Measurements from ENCODE around the gene SLC13A1. TPM values are rescaled to one million over a fixed set of nuclear protein-coding genes. Genes with fewer than 3 reads are reported as not detected.

SLC13A1 gene
- polyA plus RNA-seq, 2 of the 4 experiments (the other 2 are of a cell fraction) = not detected

GRCh38 chr7:123231021-123232000, 31.5 kb upstream of the SLC13A1 start:
- TF ChIP-seq RCOR1 (IDR thresholded peaks at IDR 0.05; ENCODE audit: low read depth, low read length) = no peak
- TF ChIP-seq CHD4 (IDR thresholded peaks at IDR 0.05; ENCODE audit: borderline replicate concordance) = no peak
- TF ChIP-seq FOXS1 (CRISPR knock-in tag; IDR thresholded peaks at IDR 0.05) = no peak
- TF ChIP-seq JUN (IDR thresholded peaks at IDR 0.05) = no peak
- TF ChIP-seq JUNB (IDR thresholded peaks at IDR 0.05) = no peak
- TF ChIP-seq FOSB (CRISPR knock-in tag; IDR thresholded peaks at IDR 0.05) = no peak
- TF ChIP-seq HOXA7 (CRISPR knock-in tag; IDR thresholded peaks at IDR 0.05) = no peak
- ATAC-seq (no peak), FAIRE-seq (no peak), DNase-seq (ENCODE audit: low read depth in 1 of 2, low spot score in 1 of 2) (no peak)
- Histone ChIP-seq H3K4me2 (no peak overlapping the region), H3K9me3 (no peaks in the 10 kb centered on the region), H3K27ac (no peak overlapping the region), H3K4me1 (no peaks in the 10 kb centered on the region), H3K4me3 (no peak overlapping the region)
- 11% methylated on average over 4 of the region's 4 CpGs for WGBS (ENCODE audit: missing lambda C conversion rate)
- CTCF ChIA-PET = interaction anchor here (1.3 kb wide), 1 partner anchor 137 kb away, joined by 3 read pairs; no protein-coding TSS in a partner anchor
- POLR2A ChIA-PET = no interaction called here

DNA sequence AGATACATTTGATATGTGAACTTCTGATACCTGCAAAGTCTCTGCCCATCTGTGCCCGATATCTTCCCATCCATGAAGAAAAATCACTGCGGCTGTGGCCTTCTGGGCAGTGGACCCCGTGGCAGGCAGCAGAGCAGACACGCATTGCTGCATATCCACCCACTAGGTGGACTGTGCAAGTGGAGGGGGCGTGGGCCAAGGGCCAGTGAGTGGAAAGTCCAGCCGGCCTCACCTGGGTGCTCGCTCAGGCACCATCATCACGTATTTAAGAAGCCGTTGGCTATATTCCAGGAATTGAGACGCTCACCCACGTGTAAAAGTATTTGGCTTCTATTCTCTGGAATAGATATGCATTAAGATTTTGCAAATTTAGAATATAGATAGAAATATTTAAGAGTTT, 30.8 kb upstream of the SLC13A1 start:
- TF ChIP-seq BHLHE40 (IDR thresholded peaks at IDR 0.05; ENCODE audit: low read depth, low read length) = no peak
- TF ChIP-seq RCOR1 (IDR thresholded peaks at IDR 0.05; ENCODE audit: low read depth, low read length) = no peak
- TF ChIP-seq PBX3 (IDR thresholded peaks at IDR 0.05) = no peak
- TF ChIP-seq, protein P1, sequence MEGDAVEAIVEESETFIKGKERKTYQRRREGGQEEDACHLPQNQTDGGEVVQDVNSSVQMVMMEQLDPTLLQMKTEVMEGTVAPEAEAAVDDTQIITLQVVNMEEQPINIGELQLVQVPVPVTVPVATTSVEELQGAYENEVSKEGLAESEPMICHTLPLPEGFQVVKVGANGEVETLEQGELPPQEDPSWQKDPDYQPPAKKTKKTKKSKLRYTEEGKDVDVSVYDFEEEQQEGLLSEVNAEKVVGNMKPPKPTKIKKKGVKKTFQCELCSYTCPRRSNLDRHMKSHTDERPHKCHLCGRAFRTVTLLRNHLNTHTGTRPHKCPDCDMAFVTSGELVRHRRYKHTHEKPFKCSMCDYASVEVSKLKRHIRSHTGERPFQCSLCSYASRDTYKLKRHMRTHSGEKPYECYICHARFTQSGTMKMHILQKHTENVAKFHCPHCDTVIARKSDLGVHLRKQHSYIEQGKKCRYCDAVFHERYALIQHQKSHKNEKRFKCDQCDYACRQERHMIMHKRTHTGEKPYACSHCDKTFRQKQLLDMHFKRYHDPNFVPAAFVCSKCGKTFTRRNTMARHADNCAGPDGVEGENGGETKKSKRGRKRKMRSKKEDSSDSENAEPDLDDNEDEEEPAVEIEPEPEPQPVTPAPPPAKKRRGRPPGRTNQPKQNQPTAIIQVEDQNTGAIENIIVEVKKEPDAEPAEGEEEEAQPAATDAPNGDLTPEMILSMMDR (IDR thresholded peaks at IDR 0.05) = no peak
- TF ChIP-seq FOSL2 (IDR thresholded peaks at IDR 0.05) = no peak
- no peak for TF ChIP-seq FOSL2 (CRISPR knock-in tag; IDR thresholded peaks at IDR 0.05)
- no peak for TF ChIP-seq USF2 (IDR thresholded peaks at IDR 0.05)
- TF ChIP-seq MAFK (IDR thresholded peaks at IDR 0.05; ENCODE audit: partially characterized antibody) = no peak
- no peak for TF ChIP-seq ZC3H11A (IDR thresholded peaks at IDR 0.05)
- TF ChIP-seq, protein P2, sequence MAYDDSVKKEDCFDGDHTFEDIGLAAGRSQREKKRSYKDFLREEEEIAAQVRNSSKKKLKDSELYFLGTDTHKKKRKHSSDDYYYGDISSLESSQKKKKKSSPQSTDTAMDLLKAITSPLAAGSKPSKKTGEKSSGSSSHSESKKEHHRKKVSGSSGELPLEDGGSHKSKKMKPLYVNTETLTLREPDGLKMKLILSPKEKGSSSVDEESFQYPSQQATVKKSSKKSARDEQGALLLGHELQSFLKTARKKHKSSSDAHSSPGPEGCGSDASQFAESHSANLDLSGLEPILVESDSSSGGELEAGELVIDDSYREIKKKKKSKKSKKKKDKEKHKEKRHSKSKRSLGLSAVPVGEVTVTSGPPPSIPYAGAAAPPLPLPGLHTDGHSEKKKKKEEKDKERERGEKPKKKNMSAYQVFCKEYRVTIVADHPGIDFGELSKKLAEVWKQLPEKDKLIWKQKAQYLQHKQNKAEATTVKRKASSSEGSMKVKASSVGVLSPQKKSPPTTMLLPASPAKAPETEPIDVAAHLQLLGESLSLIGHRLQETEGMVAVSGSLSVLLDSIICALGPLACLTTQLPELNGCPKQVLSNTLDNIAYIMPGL (CRISPR knock-in tag; IDR thresholded peaks at IDR 0.05; ENCODE audit: borderline replicate concordance) = no peak
- no peak for TF ChIP-seq JUN (IDR thresholded peaks at IDR 0.05)
- TF ChIP-seq POLR2AphosphoS2 (conservative IDR thresholded peaks at IDR 0.05; ENCODE audit: low read length) = no peak
- no peak for TF ChIP-seq RARB (CRISPR knock-in tag; IDR thresholded peaks at IDR 0.05)
- TF ChIP-seq HOXB13 (CRISPR knock-in tag; IDR thresholded peaks at IDR 0.05; ENCODE audit: low read depth) = no peak
- TF ChIP-seq TP53 (CRISPR knock-in tag; IDR thresholded peaks at IDR 0.05) = no peak
- no peak for TF ChIP-seq NPAS2 (CRISPR knock-in tag; IDR thresholded peaks at IDR 0.05; ENCODE audit: borderline replicate concordance)
- no peaks in the 10 kb centered on the region for H3K9me3 ChIP-seq
- FAIRE-seq (no peak), DNase-seq (ENCODE audit: low read depth in 1 of 2, low spot score in 1 of 2) (no peak), ATAC-seq (no peak)
- no peak overlapping the region for H3K4me3 ChIP-seq
- no peak overlapping the region for H3K27ac ChIP-seq
- CTCF ChIA-PET = no interaction called here
- H3K4me2 ChIP-seq = no peak overlapping the region
- WGBS (ENCODE audit: missing lambda C conversion rate) = 57% methylated on average over 11 of the region's 11 CpGs
- H3K4me1 ChIP-seq = no peaks in the 10 kb centered on the region
- POLR2A ChIA-PET = no interaction called here
